NCI-H748 (cell line): Measurements from ENCODE around the gene SLC46A3.
"Not testable (repeated sequence)": the region's sequence is repeated elsewhere in the genome, so short reads cannot be mapped to it uniquely, and the experiment has no call there.

Experiments used
- DNase-seq: peaks from one replicate; lab custom pipeline; 2025; ENCODE audit not compliant: unreplicated experiment; lab: John Stamatoyannopoulos, UW

Gene SLC46A3

DNA sequence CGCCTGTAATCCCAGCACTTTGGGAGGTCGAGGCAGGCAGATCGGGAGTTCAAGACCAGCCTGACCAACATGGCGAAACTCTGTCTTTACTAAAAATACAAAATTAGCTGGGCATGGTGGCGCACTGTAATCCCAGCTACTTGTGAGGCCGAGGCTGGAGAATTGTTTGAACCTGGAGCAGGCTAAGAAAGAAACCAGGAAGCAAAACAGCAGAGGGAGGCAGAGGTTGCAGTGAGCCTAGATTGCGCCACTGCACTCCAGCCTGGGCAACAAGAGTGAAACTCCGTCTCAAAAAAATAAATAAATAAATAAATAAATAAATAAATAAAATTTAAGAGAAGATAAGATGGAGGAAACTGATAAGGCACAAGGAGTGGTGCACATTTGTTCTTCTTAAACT is 35.6 kb downstream of the SLC46A3 start:
- DNase-seq: not testable (repeated sequence)

- no peak for DNase-seq
These were observed 38.2 kb downstream of the SLC46A3 start for GRCh38 chr13:28680541-28680940.

- DNase-seq: no peak
These were observed 39.1 kb downstream of the SLC46A3 start for GRCh38 chr13:28679628-28680027.

- no peak for DNase-seq
These were observed 40.0 kb downstream of the SLC46A3 start for GRCh38 chr13:28678809-28679208.

DNA sequence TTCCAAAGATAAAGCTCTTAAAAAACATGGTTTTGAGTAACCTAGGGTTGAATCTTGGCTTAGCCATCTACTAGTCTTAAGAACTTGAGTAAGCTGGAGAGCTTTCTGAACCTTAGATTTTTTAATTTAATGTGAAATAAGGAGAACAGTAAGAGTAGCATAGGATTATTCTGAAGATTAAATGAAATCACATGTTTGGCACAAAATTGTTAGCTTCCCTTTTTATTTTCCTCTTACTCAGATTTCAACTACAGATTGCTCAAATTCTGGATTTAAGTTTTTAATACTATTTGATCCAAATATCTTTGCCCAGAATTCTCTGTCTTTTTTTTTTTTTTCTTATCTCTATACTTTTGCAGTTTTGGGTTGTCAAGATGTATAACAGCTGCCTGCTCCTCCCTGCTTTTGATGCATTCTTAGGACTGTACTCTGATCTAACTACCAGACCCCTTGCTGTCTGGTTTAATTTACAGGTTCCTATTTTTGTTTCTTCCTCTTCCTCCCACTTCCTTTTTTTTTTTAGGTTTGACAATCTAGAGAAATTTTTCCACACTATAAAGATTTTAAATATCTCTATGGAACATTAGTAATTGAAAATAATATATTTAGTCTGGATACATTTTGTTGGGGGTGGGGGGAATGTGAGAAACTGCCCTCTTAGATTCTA is 47.5 kb downstream of the SLC46A3 start:
- no peak for DNase-seq

DNA sequence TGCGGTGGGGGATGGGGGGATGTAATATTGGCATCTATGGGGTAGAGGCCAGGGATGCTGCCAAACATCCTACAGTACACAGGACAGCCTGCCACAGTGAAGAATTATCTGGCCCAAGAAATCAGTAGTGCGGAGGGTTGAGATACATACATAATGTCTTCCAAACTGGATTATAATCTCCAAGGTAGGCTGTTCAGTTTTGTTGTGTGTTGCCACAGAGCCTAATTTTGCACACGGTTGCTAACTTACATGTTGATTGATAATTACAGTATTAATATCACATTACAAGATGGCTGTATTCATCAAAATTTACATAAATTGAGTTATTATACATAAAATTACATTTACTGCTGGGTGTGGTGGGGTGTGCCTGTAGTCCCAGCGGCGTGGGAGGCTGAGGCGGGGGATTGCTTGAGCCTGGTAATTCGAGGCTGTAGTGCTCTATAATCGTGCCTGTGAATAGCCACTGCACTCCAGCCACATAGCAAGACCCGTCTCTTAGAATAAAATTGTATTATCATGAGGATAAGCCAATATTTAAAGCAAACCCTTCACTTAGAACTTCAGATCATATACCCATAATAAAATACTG is 51.8 kb downstream of the SLC46A3 start:
- no peak for DNase-seq

GRCh38 chr13:28659621-28659970 is 59.2 kb downstream of the SLC46A3 start:
- DNase-seq: no peak

- DNase-seq: peak; percentile 98
These were observed 59.8 kb downstream of the SLC46A3 start, which contains the start of gene POMP for GRCh38 chr13:28658796-28659620. POMP (plus strand) TSS chr13:28659130; CDS start chr13:28659185, 55 bp downstream.

DNA sequence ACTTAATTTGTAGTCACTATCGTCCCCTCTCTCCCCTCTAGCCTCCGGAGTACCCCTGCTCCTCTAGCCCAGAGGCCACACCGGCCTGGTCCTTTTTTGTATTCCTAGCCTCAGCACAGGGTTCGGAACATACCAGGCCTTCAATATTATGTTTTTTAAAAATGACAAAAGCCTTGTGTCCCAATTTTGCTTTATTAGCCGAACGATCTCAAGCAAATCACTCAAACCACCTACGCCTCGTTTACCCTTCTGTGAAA is 60.3 kb downstream of the SLC46A3 start:
- DNase-seq: peak; percentile 60

DNA sequence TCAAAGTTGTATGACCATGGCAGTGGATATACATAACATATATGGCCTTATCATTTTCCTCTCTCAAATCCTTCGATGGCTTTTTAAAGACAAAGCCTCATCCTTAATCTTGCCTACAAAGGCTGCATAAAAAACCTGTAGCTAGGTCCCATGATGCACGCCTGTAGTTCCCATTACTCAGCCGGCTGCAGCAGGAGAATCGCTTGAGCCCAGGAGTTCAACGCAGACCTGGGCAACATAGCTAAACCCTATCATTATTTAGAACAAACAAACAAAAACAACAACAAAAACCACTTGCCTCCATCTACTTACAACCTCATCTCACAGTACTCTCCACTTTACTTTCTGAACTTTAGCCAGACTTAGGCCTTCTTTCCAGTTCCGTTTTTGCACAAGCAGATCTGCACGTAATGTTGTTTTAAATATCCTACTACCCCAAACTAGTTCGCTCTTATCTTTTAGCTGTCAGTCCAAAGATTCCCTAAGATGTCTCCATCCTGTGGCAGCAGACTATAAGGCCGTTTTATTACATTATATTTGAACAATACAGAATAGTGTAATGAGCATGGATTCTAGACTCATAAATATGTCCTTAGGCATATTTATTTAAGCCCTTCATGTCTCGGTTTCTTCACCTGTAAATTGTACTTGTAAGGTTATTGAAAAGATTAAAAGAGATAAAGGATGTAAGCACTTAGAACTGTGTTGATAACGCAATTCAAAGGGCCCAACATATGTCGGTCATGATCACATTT is 60.8 kb downstream of the SLC46A3 start:
- no peak for DNase-seq

DNA sequence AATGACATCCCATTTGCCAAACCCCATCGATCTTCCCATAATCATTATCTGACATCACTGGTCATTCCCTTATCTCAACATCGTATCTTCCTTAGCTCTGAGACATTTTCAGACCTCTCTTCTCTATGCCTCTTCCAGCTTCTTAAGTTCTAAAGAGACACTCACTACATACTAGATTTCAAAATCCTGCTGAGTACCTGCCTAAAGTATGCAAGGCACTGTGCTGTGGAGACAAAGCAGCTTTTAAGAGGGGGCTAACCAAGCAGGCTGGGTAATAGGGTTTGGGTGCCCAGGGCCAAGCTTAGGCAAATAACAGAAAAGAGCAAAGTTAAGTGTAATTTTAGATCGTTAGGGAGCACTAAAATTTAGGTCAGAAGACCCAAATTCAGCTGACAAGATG is 63.2 kb downstream of the SLC46A3 start:
- no peak for DNase-seq

- DNase-seq: no peak
These were observed 64.5 kb downstream of the SLC46A3 start for GRCh38 chr13:28654276-28654675.

GRCh38 chr13:28653111-28653510 is 65.7 kb downstream of the SLC46A3 start:
- no peak for DNase-seq

GRCh38 chr13:28651810-28652401 is 66.9 kb downstream of the SLC46A3 start:
- no peak for DNase-seq

GRCh38 chr13:28650284-28650683 is 68.5 kb downstream of the SLC46A3 start:
- no peak for DNase-seq
